ENCODE data around the gene SMIM22. TPM values are rescaled to one million over a fixed set of nuclear protein-coding genes. Genes with fewer than 3 reads are reported as not detected.

SMIM22 gene
- not detected in 5 replicates for total RNA-seq (2022; extraction: Qiagen RNA extraction)

GRCh38 chr16:4795181-4795827, at the start of gene SMIM22:
SMIM22 (plus strand) TSS chr16:4795369; CDS start chr16:4795735, 366 bp downstream.

GRCh38 chr16:4766875-4767628, 28.1 kb upstream of the SMIM22 start, which contains the start of gene ZNF500:
ZNF500 (minus strand) TSS chr16:4767162; CDS start chr16:4765978, 1,184 bp downstream.

GRCh38 chr16:4787627-4788482, 7.3 kb upstream of the SMIM22 start, which contains the start of gene SEPTIN12:
SEPTIN12 (minus strand) TSS chr16:4788345; CDS start chr16:4787645, 700 bp downstream.

GRCh38 chr16:4801962-4802658, 6.9 kb downstream of the SMIM22 start, which contains the start of gene ROGDI:
ROGDI (minus strand) TSS chr16:4802633; CDS start chr16:4802571, 62 bp downstream.

Other genes with a start within 250 kb of the SMIM22 start
- gene C16orf96, start 239.0 kb upstream of the SMIM22 start, total RNA-seq (2022; extraction: Qiagen RNA extraction) = 0.05 to 0.08 TPM (median 0.06 TPM) in 4 of 5 replicates, not detected in the other
- 36.7 to 60.9 TPM (median 55.0 TPM) in 5 replicates for gene UBALD1, start 180.5 kb upstream of the SMIM22 start, total RNA-seq (2022; extraction: Qiagen RNA extraction)
- 40.2 to 44.2 TPM (median 42.4 TPM) in 5 replicates for gene MGRN1, start 170.5 kb upstream of the SMIM22 start, total RNA-seq (2022; extraction: Qiagen RNA extraction)
- gene NUDT16L1, start 101.8 kb upstream of the SMIM22 start, total RNA-seq (2022; extraction: Qiagen RNA extraction) = 16.6 to 27.4 TPM (median 24.5 TPM) in 5 replicates
- 23.9 to 26.1 TPM (median 25.7 TPM) in 5 replicates for gene ANKS3, start 61.1 kb upstream of the SMIM22 start, total RNA-seq (2022; extraction: Qiagen RNA extraction)
- 0.95 to 2.2 TPM (median 1.2 TPM) in 5 replicates for gene DNAAF8, start 60.8 kb upstream of the SMIM22 start, total RNA-seq (2022; extraction: Qiagen RNA extraction)
- gene ZNF500, start 28.2 kb upstream of the SMIM22 start, total RNA-seq (2022; extraction: Qiagen RNA extraction) = 6.8 to 9.2 TPM (median 9.1 TPM) in 5 replicates
- gene SEPTIN12, start 7.0 kb upstream of the SMIM22 start, total RNA-seq (2022; extraction: Qiagen RNA extraction) = not detected in 5 replicates
- gene ROGDI, start 7.3 kb downstream of the SMIM22 start, total RNA-seq (2022; extraction: Qiagen RNA extraction) = 11.2 to 14.4 TPM (median 13.6 TPM) in 5 replicates
- gene GLYR1, start 51.9 kb downstream of the SMIM22 start, total RNA-seq (2022; extraction: Qiagen RNA extraction) = 36.2 to 54.2 TPM (median 39.0 TPM) in 5 replicates
- gene UBN1, start 52.1 kb downstream of the SMIM22 start, total RNA-seq (2022; extraction: Qiagen RNA extraction) = 24.8 to 29.0 TPM (median 26.5 TPM) in 5 replicates
- 4.0 to 5.6 TPM (median 4.9 TPM) in 5 replicates for gene PPL, start 141.8 kb downstream of the SMIM22 start, total RNA-seq (2022; extraction: Qiagen RNA extraction)
- gene SEC14L5, start 163.0 kb downstream of the SMIM22 start, total RNA-seq (2022; extraction: Qiagen RNA extraction) = 0.01 to 0.03 TPM (median 0.02 TPM) in 4 of 5 replicates, not detected in the other
- gene NAGPA, start 238.6 kb downstream of the SMIM22 start, total RNA-seq (2022; extraction: Qiagen RNA extraction) = 13.4 to 18.1 TPM (median 17.5 TPM) in 5 replicates

Data from A549 treated with Hydrocortisone at 1 μM for 4 hours (cell line).